ENCODE data around the gene OTUB1.

Gene OTUB1

GRCh38 chr11:64004590-64004984 is 18.3 kb downstream of the OTUB1 start:
- CTCF ChIA-PET: no interaction called here
- POLR2A ChIA-PET: no interaction called here
- DNase-seq (ENCODE audit: extremely low spot score): no peak
- TF ChIP-seq, protein P1, sequence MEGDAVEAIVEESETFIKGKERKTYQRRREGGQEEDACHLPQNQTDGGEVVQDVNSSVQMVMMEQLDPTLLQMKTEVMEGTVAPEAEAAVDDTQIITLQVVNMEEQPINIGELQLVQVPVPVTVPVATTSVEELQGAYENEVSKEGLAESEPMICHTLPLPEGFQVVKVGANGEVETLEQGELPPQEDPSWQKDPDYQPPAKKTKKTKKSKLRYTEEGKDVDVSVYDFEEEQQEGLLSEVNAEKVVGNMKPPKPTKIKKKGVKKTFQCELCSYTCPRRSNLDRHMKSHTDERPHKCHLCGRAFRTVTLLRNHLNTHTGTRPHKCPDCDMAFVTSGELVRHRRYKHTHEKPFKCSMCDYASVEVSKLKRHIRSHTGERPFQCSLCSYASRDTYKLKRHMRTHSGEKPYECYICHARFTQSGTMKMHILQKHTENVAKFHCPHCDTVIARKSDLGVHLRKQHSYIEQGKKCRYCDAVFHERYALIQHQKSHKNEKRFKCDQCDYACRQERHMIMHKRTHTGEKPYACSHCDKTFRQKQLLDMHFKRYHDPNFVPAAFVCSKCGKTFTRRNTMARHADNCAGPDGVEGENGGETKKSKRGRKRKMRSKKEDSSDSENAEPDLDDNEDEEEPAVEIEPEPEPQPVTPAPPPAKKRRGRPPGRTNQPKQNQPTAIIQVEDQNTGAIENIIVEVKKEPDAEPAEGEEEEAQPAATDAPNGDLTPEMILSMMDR (IDR thresholded peaks at IDR 0.05; ENCODE audit: control extremely low read depth, extremely low read depth, low read depth, missing control alignments): no peak

- ChIA-PET POLR2A (no interaction called here), CTCF (no interaction called here)
- TF ChIP-seq, protein P1 (IDR thresholded peaks at IDR 0.05; ENCODE audit: control extremely low read depth, extremely low read depth, low read depth, missing control alignments): no peak
- no peak for DNase-seq (ENCODE audit: extremely low spot score)
Measured at GRCh38 chr11:64005691-64006090, 19.5 kb downstream of the OTUB1 start.

DNA sequence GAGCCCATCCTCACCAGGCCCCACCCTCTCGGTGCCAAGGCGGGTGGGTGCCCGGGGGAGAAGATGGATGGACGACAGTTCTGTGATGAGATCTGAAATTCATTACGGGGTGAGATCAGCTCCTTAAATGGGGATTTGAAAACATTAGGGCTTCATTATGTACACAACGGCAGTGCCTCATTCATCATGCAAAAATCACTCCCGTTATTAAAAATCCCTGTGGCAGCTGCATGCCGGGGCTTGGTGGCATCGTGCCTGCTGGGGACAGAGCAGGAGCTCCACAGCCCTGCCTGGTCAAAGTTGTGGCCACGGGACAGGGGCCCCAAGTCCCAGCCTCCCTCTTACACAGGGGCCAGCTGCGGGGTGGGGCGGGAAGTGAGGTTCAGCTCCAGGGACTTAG is 20.2 kb downstream of the OTUB1 start:
- POLR2A ChIA-PET: no interaction called here
- DNase-seq (ENCODE audit: extremely low spot score): no peak
- TF ChIP-seq, protein P1 (IDR thresholded peaks at IDR 0.05; ENCODE audit: control extremely low read depth, extremely low read depth, low read depth, missing control alignments): no peak
- CTCF ChIA-PET: interaction anchor here (1.5 to 1.6 kb wide), 2 partner anchors 8 to 143 kb away, joined by 3 to 6 read pairs; no protein-coding TSS in a partner anchor

DNA sequence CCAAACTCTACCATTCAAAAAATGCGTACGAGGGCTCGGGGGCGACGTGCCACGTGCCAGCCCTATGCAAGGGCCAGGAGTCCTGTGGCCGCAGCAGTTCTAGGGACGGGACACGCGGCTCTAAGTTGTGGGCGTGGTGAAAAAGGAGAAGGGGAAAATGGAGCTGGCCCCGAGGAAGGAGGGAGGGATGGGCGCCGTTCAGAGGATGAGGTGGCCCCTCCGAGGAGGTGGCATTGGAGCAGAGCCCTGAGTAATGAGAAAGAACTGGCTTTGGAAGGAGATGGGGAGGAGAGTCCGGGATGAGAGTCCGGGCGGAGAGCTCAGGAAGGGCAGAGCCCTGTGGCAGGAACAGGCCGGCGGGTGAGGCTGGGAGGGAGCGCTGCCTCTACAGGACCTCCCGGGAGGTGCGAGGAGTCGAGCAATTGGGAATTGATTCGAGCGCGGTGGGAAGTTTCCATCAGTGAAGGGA is 21.0 kb downstream of the OTUB1 start:
- DNase-seq (ENCODE audit: extremely low spot score): no peak

DNA sequence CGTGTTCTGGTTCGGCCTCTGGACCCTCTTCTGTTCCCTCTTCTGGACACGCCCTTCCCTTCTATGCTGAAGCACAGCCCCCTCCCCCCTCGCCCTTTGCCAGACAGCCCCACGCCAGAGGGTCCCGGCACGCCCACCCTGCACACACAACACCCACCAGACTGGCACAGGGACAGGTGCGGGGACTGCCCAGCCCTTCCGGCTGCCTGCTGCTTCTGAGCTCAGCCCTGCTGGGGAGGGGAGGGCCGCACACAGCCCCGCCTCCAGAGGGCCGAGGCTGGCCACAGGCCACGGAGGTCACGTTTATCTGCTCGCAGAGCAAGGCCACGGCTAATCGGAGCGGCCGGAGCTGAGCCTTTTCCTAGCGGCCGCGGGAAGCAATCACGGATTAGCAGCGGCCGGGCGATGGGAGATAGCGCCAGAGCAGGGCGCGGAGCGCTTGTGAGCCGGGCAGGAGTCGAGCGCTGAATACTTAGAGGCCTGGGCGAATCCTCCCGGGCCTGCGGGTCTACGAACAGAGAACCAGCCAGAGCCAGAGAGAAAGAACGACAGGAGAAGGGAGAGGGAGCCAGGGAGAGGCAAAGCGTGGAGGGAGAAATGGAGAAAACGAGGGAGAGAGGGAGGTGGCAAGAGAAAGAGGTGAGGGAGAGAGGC is 21.5 kb downstream of the OTUB1 start:
- ChIA-PET POLR2A (no interaction called here), CTCF (interaction anchor here (1.3 to 1.6 kb wide), 3 partner anchors 7 to 142 kb away, joined by 3 to 6 read pairs (median 4); no protein-coding TSS in a partner anchor)
- TF ChIP-seq, protein P1 (IDR thresholded peaks at IDR 0.05; ENCODE audit: control extremely low read depth, extremely low read depth, low read depth, missing control alignments): no peak
- no peak for DNase-seq (ENCODE audit: extremely low spot score)

More for the DNA sequence above, 21.0 kb downstream of the OTUB1 start:
- TF ChIP-seq, protein P1 (IDR thresholded peaks at IDR 0.05; ENCODE audit: control extremely low read depth, extremely low read depth, low read depth, missing control alignments): no peak
- ChIA-PET CTCF (interaction anchor here (1.5 to 1.6 kb wide), 2 partner anchors 9 to 142 kb away, joined by 3 to 6 read pairs; no protein-coding TSS in a partner anchor), POLR2A (no interaction called here)

- CTCF ChIA-PET: interaction anchor here (1.3 kb wide), 1 partner anchor 8 kb away, joined by 4 read pairs; no protein-coding TSS in a partner anchor
- POLR2A ChIA-PET: no interaction called here
- DNase-seq (ENCODE audit: extremely low spot score): no peak
- TF ChIP-seq, protein P1 (IDR thresholded peaks at IDR 0.05; ENCODE audit: control extremely low read depth, extremely low read depth, low read depth, missing control alignments): no peak
Measured at GRCh38 chr11:64008283-64008913, 22.2 kb downstream of the OTUB1 start.

All from GM10248 (cell line).